ENCODE data around the gene GPN1.
A peak's percentile ranks its signal among the peaks of the same experiment; 100 is the strongest.
"Not testable (repeated sequence)": the region's sequence is repeated elsewhere in the genome, so short reads cannot be mapped to it uniquely, and the experiment has no call there.

GPN1 gene

GRCh38 chr2:27672723-27673486, 44.1 kb downstream of the GPN1 start:
- no peak for DNase-seq

DNA sequence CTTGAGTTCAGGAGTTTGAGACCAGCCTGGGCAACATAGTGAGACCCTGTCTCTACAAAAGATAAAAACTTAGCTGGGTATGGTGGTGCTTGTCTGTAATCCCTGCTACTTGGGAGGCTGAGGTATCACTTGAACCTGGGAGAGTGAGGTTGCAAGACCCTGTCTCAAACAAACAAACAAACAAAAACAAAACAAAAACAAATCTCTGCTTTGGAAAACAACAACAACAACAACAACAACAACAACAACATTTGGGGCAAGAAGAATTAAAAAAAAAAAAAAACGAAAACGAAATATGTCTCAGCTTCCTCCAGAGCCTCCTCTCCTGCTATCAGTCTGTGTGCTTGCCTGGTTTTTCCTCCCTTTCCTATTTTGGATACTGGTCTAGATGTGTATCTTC, 51.7 kb downstream of the GPN1 start:
- no peak for DNase-seq

- peak; percentile 70 for DNase-seq
Observed at GRCh38 chr2:27681841-27682240, 53.0 kb downstream of the GPN1 start.

DNA sequence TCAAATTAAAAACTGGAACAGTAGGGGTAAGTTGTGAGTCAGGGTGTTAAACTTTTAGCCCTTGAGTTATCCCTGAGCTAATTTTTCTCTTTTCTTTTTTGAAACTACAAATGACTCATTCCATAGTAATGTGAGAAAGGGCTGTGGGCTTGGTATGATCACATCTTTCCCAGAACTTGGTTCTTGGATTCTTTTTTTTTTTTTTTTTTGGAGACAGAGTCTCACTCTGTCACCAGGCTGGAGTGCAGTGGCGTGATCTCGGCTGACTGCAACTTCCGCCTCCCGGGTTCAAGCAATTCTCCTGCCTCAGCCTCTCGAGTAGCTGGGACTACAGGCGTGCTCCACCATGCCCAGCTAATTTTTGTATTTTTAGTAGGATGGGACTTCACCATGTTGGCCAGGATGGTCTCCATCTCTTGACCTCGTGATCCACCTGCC, 53.5 kb downstream of the GPN1 start:
- DNase-seq: peak; percentile 94

GRCh38 chr2:27683390-27684071, 54.7 kb downstream of the GPN1 start:
- DNase-seq: peak; percentile 91

GRCh38 chr2:27685006-27685405, 56.2 kb downstream of the GPN1 start:
- DNase-seq: not testable (repeated sequence)

DNA sequence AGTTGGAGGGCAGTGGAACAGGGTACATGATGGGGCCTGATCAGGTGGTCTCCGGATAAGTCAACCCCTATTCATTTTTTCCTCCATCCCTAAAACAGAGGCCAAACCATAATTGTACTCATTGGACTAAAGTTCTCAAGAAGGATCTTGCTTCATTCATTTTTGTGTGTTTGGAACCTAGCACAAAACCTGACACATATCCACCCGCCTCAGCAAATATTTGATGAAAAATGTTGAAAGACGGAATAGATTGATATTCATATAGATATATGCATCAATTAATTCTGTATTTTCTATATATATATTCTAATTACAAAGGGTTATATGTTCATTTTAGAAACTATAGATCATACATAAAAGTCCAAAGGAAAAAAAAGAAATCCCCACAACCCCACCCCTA, 56.7 kb downstream of the GPN1 start:
- DNase-seq: no peak

DNA sequence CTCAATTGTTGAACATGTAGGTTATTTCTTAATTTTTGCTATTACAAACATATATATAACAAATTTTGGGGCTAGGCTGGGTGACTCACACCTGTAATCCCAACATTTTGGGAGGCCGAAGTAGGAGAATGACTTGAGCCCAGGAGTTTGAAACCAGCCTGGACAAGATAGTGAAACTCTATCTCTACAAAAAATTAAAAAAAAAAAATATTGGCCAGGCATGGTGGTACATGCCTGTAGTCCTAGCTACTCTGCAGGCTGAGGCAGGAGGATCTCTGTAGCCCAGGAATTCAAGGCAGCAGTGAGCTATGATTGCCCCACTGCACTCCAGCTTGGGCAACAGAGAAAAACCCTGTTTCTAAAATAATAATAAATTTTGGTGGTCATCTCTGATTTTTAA, 58.4 kb downstream of the GPN1 start:
- no peak for DNase-seq

DNA sequence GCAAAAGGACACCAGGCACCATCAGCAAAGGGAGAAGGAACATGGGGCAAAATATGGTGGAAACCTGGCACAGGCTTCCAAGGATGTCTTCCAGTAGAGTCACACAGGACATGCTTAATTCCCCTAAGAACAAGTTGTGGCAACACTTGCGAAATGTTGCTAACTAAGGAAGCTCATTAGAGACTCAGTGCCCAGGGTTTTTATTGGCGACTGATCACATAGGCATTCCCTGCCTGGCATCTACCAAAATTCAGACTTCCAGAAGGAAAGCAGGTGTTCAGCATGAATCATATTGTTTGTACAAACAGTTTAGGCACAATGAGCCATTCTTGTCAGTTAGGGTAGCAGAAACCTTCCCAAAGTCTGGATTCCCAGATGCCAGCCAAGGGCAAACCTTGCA, 60.6 kb downstream of the GPN1 start:
- no peak for DNase-seq

DNA sequence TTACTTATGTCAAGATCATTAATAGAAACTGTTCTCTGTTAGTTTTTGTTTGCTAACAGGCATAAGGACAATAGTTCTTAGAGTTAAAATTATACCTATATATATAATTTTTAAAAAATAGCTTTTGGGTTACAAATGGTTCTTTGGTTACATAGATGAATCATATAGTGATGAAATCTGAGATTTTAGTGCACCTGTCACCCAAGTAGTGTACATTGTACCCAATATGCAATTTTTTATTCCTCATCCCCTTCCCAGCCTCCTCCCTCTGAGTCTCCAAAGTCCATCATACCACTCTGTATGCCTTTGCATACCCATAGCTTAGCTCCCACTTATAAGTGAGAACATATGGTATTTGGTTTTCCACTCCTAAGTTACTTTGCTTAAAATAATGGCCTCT, 61.2 kb downstream of the GPN1 start:
- DNase-seq: no peak

GRCh38 chr2:27697660-27698059, 68.8 kb downstream of the GPN1 start:
- no peak for DNase-seq
